M059J (cell line): ENCODE measurements around the gene GMEB2. TPM values are rescaled to one million over a fixed set of nuclear protein-coding genes. Genes with fewer than 3 reads are reported as not detected.

Experiments
- DNase-seq: peaks from one replicate; pipeline ENCODE4 v3.0.0-alpha.2; 2012; ENCODE audit warnings: low read depth
- total RNA-seq: library from RNA; depleted of rRNA; stranded (reverse); fragments of >200 nt; shearing (Covaris generic); gene quantifications from 2 replicates; pipeline ENCODE4 v1.2.3, GENCODE V29; 2014; rRNA removed

The GMEB2 gene
- total RNA-seq, 1 experiment from 2014 or later: 19.6 TPM

DNA sequence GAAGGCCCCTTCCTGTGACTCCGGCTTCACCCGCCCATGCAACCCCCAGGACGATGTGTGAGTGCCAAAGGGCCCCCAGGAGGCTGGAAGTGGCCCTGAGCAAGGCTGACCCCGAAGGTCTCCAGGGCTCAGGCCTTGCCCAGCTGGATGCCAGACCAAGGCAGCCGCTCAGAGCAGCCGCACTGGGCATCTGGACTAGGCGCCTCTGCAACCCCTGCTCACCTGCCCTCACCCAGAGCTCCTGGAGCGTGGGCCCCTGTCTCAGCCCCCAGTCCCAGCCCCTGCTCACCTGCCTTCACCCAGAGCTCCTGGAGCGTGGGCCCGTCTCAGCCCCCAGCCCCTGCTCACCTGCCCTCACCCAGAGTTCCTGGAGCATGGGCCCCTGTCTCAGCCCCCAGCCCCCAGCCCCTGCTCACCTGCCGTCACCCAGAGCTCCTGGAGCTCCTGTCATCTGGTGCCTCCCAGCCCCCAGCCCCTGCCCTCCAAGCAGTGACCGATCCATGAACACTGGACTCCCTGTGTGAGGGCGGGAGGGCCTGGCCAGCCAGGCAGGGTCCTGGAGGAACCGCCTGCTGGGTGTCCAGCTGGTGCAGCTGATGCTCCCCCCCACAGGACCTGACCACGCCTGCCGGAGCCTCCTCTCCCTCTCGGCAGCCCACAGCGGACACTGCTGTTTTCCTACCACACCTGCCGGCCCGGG is 80.5 kb downstream of the GMEB2 start:
- DNase-seq: no peak

DNA sequence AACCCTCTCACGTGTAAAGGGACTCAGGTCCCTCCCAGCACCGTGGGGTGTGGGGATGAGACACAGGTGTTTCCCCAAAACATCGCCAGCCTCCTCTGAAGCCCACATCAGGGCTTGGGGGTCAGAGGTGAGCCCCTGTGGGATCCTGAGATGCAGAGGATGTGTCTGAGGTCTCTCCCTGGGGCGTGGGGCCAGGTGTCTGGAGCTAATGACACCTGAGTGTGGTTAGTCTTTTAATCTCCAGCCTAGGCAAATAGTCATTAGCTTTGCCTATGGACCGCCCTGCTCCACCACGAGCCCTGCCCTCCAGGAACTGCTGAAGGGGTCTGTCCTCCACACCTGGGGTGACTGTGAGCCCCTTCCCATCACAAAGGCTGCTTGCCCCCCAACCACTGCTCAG is 81.1 kb downstream of the GMEB2 start:
- no peak for DNase-seq

DNA sequence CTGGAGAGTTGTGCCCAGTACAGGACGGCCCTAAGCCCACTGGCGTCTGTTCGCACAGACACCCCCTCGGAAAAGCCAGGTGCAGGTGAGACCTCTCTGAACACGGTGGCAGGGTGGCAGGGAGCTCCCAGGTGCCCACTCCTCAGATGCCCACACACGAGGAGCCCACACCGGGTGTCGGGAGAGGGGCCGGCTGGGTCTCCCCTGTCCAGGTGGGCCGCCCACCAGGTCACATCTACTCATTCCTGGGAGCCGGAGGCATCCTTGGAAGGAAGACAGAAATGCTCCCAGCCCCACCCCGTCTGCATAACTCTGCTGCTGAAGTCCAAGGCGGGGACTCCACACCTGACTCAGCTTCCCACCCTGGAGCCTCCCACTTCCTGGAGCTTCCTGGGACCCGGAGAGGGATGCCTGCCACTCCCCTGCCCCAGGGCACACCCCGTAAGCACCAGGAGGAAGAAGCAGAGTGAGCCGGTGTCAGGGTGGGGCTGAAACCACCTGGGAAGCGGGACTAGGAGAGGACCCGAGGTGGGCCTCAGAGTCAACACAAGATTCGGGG is 81.9 kb downstream of the GMEB2 start:
- peak; percentile 74 for DNase-seq

GRCh38 chr20:63544241-63544957 is 82.5 kb downstream of the GMEB2 start:
- DNase-seq: no peak

DNA sequence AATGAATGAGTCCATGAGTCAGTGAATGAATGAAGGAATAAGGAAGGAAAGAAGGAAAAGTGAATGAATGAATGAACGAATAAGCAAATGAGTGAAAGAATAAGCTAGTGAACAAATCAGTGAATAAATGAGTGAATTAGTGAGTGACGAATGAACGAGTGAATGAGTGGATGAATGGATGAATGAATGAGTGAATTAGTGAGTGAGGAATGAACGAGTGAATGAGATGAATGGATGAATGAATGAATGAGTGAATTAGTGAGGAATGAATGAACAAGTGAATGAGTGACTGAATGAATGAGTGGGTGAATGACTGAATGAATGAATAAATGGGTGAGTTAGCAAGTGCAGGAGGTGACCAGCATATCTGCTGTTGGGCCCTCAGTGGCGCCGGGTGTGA is 83.2 kb downstream of the GMEB2 start:
- no peak for DNase-seq

GRCh38 chr20:63543131-63543530 is 83.8 kb downstream of the GMEB2 start:
- no peak for DNase-seq

DNA sequence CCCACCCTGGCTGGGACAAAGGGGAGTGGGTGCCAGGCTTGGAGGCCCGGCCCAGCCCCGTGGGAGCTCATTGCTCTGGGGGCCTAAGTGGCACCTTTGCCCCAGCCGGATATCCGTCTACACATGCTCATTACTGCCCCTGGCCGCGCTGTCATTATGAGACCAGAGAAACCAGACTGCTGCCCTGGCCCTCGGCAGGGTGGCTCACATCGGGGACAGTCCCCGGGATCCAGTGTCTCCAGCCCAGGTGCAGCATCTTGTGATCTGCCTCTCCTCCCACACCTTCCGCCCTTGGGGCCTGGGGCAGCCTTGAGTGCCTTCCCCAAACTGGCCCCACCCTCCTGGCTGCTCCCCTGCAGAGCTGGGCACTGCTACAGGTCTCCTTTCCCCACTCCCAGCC is 84.2 kb downstream of the GMEB2 start:
- no peak for DNase-seq

DNA sequence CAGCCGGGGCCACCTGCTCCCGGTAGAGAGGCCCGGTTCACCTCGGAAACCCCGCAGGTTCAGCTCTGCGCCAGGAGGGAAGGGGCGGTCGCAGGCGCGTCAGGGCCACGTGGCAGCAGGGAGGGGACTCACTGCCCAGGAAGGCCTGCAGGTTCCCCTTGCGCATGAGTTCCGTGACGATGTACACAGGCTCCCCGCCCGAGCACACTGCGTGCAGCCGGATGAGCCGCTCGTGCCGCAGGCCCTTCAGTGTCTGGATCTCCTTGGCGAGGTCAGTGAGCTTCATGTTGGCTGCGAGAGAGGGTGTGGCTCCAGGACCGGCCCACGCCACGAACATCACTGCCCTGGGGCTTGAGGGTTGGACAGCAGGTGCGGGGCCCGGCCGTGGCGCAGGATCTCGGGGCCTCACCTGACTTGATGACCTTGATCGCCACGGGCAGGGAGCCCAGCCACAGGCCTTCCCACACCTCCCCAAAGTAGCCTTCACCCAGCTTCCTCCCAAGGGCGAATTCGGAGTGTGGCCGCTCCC is 84.8 kb downstream of the GMEB2 start:
- DNase-seq: no peak

DNA sequence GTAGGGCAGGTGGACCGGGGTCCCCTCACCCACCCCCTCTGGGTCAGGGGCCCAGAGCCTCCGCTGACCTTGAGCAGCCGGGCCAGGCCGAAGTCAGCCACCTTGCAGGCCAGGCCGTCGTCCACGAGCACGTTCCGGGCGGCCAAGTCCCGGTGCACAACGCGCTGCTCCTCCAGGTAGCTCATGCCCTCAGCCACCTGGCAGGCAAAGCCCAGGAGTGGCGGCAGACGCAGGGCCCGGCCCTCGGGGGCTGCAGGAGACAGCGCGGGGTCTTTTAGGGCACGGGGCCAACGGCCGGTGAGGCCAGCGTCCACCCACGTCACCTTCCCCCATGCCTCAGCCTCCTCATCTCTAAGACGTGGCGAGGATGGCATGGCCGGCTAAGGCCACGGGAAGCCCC is 85.5 kb downstream of the GMEB2 start:
- DNase-seq: no peak

GRCh38 chr20:63540417-63541186 is 86.3 kb downstream of the GMEB2 start:
- DNase-seq: peak; percentile 28

DNA sequence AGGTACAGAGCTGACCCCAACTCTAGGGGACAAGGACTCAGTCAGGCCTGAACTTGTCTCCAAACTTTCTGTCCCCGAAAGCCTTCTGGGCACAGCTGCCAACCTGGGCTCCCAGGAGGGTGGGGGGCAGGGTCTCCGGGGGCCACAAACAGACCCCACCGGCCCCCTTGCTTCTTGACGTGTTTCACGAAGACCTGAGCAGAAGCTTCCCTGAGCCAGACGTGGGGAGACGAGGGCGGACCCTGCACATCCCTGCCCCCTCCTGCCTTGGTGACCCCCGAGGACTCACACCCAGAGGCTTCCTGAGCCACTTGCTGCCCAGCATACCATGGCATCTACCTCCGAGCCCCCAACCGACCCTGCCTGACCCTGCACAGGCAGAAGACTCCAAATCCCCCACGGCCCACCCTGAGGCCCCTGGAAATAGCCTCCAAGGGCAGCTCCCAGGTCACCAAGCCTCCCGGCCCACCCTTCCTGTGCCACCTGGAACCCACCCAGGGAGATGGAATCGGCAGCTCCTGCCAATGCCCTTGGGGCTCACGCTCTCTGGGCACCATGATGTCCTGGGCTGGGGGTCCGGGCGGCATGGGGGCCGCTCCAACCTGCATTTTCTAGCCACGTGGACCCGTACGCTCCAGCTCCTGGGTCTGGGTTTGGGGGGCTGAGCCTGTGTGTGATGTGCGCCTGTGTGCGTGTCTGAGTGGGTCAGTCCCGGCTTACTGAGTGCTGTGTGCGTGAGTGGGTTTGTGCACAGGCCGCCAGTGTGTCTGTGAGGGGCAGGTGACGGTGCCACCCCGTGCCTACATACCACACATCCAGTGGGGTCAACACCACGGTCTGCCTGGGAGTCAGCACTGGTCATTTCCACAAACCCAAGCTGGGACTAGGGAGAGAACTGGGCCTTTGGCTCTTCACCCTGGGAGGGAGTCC is 87.2 kb downstream of the GMEB2 start:
- DNase-seq: no peak

- DNase-seq: no peak
These were observed 87.8 kb downstream of the GMEB2 start for GRCh38 chr20:63539092-63539430.

DNA sequence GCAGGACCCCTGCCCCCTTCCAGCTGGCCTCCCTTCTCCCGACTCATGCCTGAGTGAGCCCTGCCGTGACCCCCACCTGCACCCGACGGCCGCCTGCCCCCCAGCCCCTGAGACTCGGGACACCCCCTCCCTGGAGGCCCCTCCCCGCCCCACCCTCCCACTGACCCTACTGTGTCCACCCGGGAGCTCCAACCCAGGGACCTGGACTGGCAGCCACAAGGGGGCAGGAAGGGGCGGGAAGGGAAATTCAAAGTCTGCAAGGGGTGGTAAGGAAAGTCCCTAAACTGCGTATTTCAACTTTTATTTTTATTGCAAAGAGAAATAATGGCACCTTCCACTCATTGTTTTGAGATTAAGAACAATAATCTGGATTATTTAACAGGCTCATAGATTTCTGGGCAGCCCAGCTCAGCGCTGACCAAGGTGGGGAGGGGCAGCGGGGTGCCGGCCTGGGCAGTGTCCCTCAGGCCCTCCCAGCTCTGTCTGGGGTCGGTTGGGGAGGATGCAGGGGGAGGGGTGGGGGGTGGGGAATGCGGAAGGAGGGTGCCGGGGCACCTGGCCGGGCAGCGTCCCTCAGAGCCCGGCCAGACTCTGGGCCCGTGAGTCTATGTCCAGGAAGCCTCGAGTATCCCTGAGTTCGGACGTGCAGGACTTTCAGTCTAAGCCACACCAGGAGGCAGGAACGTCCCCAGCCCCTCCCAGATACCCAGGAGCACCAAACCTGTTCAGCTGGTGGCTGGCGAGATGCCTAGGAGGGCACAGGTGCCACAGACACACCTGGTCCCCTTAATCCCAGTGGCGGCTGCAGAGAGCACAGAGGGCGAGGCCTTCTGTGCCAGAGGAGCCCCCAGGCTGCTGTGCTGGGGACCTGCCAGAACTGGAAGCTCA is 88.5 kb downstream of the GMEB2 start:
- no peak for DNase-seq

Other genes with a start within 250 kb of the GMEB2 start
- not detected in 2 replicates for gene KCNQ2, start 154.4 kb downstream of the GMEB2 start, total RNA-seq
- gene EEF1A2, start 128.0 kb downstream of the GMEB2 start, total RNA-seq: 154 and 260 TPM in 2 replicates
- 263 and 328 TPM in 2 replicates for gene PPDPF, start 106.3 kb downstream of the GMEB2 start, total RNA-seq
- not detected in 2 replicates for gene PTK6, start 89.7 kb downstream of the GMEB2 start, total RNA-seq
- not detected in 2 replicates for gene SRMS, start 79.4 kb downstream of the GMEB2 start, total RNA-seq
- gene FNDC11, start 72.9 kb downstream of the GMEB2 start, total RNA-seq: not detected in 2 replicates
- 88.7 and 205 TPM in 2 replicates for gene HELZ2, start 52.9 kb downstream of the GMEB2 start, total RNA-seq
- gene STMN3, start 26.3 kb upstream of the GMEB2 start, total RNA-seq: 0.89 and 2.6 TPM in 2 replicates
- 4.0 and 9.9 TPM in 2 replicates for gene RTEL1, start 31.2 kb upstream of the GMEB2 start, total RNA-seq
- gene TNFRSF6B, start 69.6 kb upstream of the GMEB2 start, total RNA-seq: 1.9 TPM in 1 of 2 replicates, not detected in the other
- 29.1 and 56.3 TPM in 2 replicates for gene ARFRP1, start 80.9 kb upstream of the GMEB2 start, total RNA-seq
- 24.2 and 25.7 TPM in 2 replicates for gene ZGPAT, start 80.9 kb upstream of the GMEB2 start, total RNA-seq
- gene LIME1, start 109.6 kb upstream of the GMEB2 start, total RNA-seq: 0.12 and 4.4 TPM in 2 replicates
- 36.9 and 59.3 TPM in 2 replicates for gene SLC2A4RG, start 112.7 kb upstream of the GMEB2 start, total RNA-seq
- 2.5 and 3.1 TPM in 2 replicates for gene ZBTB46, start 204.2 kb upstream of the GMEB2 start, total RNA-seq
- not detected in 2 replicates for gene ABHD16B, start 234.4 kb upstream of the GMEB2 start, total RNA-seq
- 130 and 152 TPM in 2 replicates for gene TPD52L2, start 238.2 kb upstream of the GMEB2 start, total RNA-seq